GM12878 (cell line): ENCODE data around the gene CDH10. TPM values are rescaled to one million over a fixed set of nuclear protein-coding genes. Genes with fewer than 3 reads are reported as not detected.

Source experiments
- JUNB ChIP-seq: IDR thresholded peaks from 2 replicates; pipeline ENCODE4 v1.6.1; 2016; ENCODE audit warnings: antibody characterized with exemption, mild to moderate bottlenecking
- PAX8 ChIP-seq: fragments of 450-650 bp; IDR thresholded peaks from 2 replicates; pipeline ENCODE4 v1.6.1; 2017; ENCODE audit warnings: mild to moderate bottlenecking, moderate library complexity
- RB1 ChIP-seq: fragments of 450-650 bp; formaldehyde crosslinking; IDR thresholded peaks from 2 replicates; pipeline ENCODE4 v1.6.1; 2017; ENCODE audit warnings: mild to moderate bottlenecking, borderline replicate concordance
- TAF1 ChIP-seq: IDR thresholded peaks from 2 replicates; pipeline ENCODE4 v1.6.1; 2011; ENCODE audit warnings: mild to moderate bottlenecking, low read depth, low read length, borderline replicate concordance
- polyA plus RNA-seq, 11 experiments: library from polyadenylated mRNA; depleted of rRNA in 4 of 11; unstranded in 6 of 11; stranded (reverse) in 5 of 11; fragments of >200 nt; fragmentation: Nextera tagmentation in 4 of 11; fragmentation: Illumina TruSeq in 1 of 11; extraction: Ambion mirVana in 4 of 11; extraction: Trizol in 1 of 11; gene quantifications; 1 replicate in 1 of 11; 2 replicates in 10 of 11; pipeline versions ENCODE4 v1.2.1 to v1.2.3, GENCODE V29; 2011 to 2016; ENCODE audit warnings: inconsistent platforms in 2 of 11, missing spikeins in 2 of 11, low read depth in 1 of 11
- total RNA-seq, 4 experiments: library from RNA; depleted of rRNA in 3 of 4; stranded (reverse); fragments of >200 nt in 3 of 4; fragmentation: Illumina TruSeq in 1 of 4; extraction: Trizol in 1 of 4; gene quantifications; 2 replicates each; pipeline versions ENCODE4 v1.2.1 to v1.2.3, GENCODE V29; 2013 to 2021
- TF ChIP-seq, protein P1 (sequence below): IDR thresholded peaks from 2 replicates; pipeline ENCODE4 v1.6.1; 2011; ENCODE audit warnings: mild to moderate bottlenecking, low read depth, low read length, moderate library complexity; ENCODE audit not compliant: insufficient replicate concordance
- TF ChIP-seq, protein P2 (sequence below): fragments of 450-650 bp; formaldehyde crosslinking; IDR thresholded peaks from 2 replicates; pipeline ENCODE4 v1.4.0; 2022; ENCODE audit warnings: mild to moderate bottlenecking, moderate library complexity
- TF ChIP-seq, protein P3 (sequence below): fragments of 450-650 bp; IDR thresholded peaks from 2 replicates; pipeline ENCODE4 v1.6.1; 2017; ENCODE audit warnings: mild to moderate bottlenecking, moderate library complexity
- TF ChIP-seq, protein P4 (sequence below): fragments of 450-650 bp; IDR thresholded peaks from 2 replicates; pipeline ENCODE4 v1.6.1; 2018; ENCODE audit warnings: borderline replicate concordance, mild to moderate bottlenecking; ENCODE audit not compliant: partially characterized antibody

CDH10 gene
- total and polyA plus RNA-seq, 10 of the 15 experiments (the other 5 are each of a cell fraction or from before 2014, with no cell fraction given): 0.04 to 0.05 TPM; not detected in 8

DNA sequence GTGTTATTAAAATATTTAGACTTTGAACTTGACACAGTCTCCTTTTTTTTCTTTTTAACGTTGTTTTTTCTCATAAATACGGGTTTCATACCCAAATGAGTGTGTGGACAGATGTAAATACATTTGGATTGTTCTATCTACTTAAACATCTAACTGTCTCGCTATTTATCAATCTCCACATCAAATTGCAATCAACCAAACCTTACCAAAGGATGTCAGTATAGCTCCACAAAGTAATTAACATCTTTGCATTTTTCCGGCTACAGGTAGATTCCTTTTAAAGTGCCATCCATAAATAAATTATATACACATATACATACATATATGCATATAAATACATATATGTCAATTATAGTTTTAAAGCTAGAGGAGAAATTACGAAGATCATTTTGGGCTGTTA lies 705 bp upstream of the CDH10 start (continued):
- TF ChIP-seq, protein P1, sequence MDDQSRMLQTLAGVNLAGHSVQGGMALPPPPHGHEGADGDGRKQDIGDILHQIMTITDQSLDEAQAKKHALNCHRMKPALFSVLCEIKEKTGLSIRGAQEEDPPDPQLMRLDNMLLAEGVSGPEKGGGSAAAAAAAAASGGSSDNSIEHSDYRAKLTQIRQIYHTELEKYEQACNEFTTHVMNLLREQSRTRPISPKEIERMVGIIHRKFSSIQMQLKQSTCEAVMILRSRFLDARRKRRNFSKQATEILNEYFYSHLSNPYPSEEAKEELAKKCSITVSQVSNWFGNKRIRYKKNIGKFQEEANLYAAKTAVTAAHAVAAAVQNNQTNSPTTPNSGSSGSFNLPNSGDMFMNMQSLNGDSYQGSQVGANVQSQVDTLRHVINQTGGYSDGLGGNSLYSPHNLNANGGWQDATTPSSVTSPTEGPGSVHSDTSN: no peak
- TF ChIP-seq TAF1: no peak
- TF ChIP-seq, protein P2, sequence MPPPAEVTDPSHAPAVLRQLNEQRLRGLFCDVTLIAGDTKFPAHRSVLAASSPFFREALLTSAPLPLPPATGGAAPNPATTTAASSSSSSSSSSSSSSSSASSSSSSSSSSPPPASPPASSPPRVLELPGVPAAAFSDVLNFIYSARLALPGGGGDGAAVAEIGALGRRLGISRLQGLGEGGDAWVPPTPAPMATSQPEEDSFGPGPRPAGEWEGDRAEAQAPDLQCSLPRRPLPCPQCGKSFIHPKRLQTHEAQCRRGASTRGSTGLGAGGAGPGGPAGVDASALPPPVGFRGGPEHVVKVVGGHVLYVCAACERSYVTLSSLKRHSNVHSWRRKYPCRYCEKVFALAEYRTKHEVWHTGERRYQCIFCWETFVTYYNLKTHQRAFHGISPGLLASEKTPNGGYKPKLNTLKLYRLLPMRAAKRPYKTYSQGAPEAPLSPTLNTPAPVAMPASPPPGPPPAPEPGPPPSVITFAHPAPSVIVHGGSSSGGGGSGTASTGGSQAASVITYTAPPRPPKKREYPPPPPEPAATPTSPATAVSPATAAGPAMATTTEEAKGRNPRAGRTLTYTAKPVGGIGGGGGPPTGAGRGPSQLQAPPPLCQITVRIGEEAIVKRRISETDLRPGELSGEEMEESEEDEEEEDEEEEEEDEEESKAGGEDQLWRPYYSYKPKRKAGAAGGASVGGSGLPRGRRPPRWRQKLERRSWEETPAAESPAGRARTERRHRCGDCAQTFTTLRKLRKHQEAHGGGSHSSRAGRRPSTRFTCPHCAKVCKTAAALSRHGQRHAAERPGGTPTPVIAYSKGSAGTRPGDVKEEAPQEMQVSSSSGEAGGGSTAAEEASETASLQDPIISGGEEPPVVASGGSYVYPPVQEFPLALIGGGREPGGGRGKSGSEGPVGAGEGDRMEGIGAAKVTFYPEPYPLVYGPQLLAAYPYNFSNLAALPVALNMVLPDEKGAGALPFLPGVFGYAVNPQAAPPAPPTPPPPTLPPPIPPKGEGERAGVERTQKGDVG: no peak
- TF ChIP-seq PAX8: no peak
- no peak for TF ChIP-seq JUNB
- TF ChIP-seq, protein P3, sequence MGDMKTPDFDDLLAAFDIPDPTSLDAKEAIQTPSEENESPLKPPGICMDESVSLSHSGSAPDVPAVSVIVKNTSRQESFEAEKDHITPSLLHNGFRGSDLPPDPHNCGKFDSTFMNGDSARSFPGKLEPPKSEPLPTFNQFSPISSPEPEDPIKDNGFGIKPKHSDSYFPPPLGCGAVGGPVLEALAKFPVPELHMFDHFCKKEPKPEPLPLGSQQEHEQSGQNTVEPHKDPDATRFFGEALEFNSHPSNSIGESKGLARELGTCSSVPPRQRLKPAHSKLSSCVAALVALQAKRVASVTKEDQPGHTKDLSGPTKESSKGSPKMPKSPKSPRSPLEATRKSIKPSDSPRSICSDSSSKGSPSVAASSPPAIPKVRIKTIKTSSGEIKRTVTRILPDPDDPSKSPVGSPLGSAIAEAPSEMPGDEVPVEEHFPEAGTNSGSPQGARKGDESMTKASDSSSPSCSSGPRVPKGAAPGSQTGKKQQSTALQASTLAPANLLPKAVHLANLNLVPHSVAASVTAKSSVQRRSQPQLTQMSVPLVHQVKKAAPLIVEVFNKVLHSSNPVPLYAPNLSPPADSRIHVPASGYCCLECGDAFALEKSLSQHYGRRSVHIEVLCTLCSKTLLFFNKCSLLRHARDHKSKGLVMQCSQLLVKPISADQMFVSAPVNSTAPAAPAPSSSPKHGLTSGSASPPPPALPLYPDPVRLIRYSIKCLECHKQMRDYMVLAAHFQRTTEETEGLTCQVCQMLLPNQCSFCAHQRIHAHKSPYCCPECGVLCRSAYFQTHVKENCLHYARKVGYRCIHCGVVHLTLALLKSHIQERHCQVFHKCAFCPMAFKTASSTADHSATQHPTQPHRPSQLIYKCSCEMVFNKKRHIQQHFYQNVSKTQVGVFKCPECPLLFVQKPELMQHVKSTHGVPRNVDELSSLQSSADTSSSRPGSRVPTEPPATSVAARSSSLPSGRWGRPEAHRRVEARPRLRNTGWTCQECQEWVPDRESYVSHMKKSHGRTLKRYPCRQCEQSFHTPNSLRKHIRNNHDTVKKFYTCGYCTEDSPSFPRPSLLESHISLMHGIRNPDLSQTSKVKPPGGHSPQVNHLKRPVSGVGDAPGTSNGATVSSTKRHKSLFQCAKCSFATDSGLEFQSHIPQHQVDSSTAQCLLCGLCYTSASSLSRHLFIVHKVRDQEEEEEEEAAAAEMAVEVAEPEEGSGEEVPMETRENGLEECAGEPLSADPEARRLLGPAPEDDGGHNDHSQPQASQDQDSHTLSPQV: no peak
- no peak for TF ChIP-seq RB1
- TF ChIP-seq, protein P4, sequence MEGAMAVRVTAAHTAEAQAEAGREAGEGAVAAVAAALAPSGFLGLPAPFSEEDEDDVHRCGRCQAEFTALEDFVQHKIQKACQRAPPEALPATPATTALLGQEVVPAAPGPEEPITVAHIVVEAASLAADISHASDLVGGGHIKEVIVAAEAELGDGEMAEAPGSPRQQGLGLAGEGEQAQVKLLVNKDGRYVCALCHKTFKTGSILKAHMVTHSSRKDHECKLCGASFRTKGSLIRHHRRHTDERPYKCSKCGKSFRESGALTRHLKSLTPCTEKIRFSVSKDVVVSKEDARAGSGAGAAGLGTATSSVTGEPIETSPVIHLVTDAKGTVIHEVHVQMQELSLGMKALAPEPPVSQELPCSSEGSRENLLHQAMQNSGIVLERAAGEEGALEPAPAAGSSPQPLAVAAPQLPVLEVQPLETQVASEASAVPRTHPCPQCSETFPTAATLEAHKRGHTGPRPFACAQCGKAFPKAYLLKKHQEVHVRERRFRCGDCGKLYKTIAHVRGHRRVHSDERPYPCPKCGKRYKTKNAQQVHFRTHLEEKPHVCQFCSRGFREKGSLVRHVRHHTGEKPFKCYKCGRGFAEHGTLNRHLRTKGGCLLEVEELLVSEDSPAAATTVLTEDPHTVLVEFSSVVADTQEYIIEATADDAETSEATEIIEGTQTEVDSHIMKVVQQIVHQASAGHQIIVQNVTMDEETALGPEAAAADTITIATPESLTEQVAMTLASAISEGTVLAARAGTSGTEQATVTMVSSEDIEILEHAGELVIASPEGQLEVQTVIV: no peak
- TF ChIP-seq, all 136 proteins: peak for 0
